Stomach (tissue), 4 donors: ENCODE data around the gene DMTF1.

Source experiments
- EP300 ChIP-seq: sonication (generic); formaldehyde crosslinking; IDR thresholded peaks from one replicate; pipeline ENCODE4 v1.6.1; 2017; ENCODE audit warnings: antibody characterized with exemption
- POLR2A ChIP-seq, 4 donors: fragments of 450-650 bp; IDR thresholded peaks; one replicate each; pipeline ENCODE4 v1.6.1; 2016; ENCODE audit warnings: antibody characterized with exemption in 4 of 4, control low read depth in 2 of 4, mild to moderate bottlenecking in 1 of 4, moderate library complexity in 1 of 4
- TF ChIP-seq, protein P1 (sequence below), 7 experiments: fragments of 450-650 bp in 4 of 7; fragments of 200-600 bp in 3 of 7; sonication (generic) in 3 of 7; IDR thresholded peaks; one replicate each; pipeline ENCODE4 v1.5.1; 2016 to 2019; ENCODE audit warnings: antibody characterized with exemption in 7 of 7, control low read depth in 2 of 7, mild to moderate bottlenecking in 1 of 7

DNA sequence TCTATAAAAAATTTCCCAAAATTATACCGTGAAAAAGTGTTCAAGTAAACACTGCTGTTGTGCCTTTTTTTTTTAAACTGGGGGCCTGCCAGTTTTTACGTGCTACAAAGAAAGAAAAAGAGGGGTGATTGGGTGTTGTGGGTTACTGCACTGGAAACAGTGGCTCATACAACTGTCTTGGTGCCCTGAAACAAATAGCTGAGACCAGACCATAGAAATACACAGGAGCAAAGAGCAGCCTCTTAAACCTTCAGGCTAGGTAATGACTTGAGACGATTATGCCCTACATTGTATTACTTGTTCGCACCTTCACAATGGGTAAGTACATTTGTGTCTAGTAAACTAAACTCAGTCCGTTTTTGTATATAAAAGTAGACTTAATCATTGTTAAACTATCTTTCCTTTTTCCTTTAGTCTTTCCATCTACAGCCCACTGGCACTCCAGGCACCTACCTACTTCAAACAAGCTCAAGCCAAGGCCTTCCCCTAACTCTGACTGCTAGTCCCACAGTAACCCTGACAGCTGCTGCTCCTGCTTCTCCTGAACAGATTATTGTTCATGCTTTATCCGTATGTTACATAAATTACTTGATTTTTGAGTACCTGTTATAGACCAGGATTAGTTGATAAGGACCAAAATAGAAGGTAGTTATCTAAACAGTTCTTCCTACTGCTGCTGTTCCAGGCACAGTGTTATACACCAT is 40.7 kb downstream of the DMTF1 start:
- TF ChIP-seq EP300 (no peak), POLR2A (IDR thresholded peaks at IDR 0.05) (no peak)
- TF ChIP-seq, protein P1, sequence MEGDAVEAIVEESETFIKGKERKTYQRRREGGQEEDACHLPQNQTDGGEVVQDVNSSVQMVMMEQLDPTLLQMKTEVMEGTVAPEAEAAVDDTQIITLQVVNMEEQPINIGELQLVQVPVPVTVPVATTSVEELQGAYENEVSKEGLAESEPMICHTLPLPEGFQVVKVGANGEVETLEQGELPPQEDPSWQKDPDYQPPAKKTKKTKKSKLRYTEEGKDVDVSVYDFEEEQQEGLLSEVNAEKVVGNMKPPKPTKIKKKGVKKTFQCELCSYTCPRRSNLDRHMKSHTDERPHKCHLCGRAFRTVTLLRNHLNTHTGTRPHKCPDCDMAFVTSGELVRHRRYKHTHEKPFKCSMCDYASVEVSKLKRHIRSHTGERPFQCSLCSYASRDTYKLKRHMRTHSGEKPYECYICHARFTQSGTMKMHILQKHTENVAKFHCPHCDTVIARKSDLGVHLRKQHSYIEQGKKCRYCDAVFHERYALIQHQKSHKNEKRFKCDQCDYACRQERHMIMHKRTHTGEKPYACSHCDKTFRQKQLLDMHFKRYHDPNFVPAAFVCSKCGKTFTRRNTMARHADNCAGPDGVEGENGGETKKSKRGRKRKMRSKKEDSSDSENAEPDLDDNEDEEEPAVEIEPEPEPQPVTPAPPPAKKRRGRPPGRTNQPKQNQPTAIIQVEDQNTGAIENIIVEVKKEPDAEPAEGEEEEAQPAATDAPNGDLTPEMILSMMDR (IDR thresholded peaks at IDR 0.05): no peak
